ENCODE measurements around the gene WDR7.

DNA sequence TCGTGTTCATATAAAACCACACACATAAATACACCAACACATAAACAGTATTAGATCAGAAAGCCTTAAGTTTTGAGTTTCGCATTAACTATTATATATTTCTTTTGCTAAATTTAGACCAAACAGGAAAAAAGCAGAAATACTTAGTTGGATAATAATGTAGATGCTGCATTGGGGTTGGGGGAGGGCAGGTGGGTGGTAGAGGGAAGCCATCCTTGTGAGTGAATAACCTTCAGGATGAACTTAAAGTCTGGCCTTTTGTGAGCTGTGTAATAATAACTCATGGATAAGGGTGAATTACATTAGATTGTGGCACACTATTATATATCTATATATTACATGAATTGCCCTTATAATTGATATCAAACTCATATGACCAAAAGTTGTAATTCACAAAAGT, 174.7 kb downstream of the WDR7 start:
- TF ChIP-seq, protein P1, sequence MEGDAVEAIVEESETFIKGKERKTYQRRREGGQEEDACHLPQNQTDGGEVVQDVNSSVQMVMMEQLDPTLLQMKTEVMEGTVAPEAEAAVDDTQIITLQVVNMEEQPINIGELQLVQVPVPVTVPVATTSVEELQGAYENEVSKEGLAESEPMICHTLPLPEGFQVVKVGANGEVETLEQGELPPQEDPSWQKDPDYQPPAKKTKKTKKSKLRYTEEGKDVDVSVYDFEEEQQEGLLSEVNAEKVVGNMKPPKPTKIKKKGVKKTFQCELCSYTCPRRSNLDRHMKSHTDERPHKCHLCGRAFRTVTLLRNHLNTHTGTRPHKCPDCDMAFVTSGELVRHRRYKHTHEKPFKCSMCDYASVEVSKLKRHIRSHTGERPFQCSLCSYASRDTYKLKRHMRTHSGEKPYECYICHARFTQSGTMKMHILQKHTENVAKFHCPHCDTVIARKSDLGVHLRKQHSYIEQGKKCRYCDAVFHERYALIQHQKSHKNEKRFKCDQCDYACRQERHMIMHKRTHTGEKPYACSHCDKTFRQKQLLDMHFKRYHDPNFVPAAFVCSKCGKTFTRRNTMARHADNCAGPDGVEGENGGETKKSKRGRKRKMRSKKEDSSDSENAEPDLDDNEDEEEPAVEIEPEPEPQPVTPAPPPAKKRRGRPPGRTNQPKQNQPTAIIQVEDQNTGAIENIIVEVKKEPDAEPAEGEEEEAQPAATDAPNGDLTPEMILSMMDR (conservative IDR thresholded peaks at IDR 0.05 in 1 of 2, IDR thresholded peaks at IDR 0.05 in 1 of 2; ENCODE audit: extremely low read depth in 1 of 2, insufficient read depth in 1 of 2, low read depth in 1 of 2, low read length in 2 of 2), result no peak
- no peak for TF ChIP-seq EZH2 (IDR thresholded peaks at IDR 0.05; ENCODE audit: borderline replicate concordance, low read length)

Data from mammary epithelial cell (primary cell).